AG04450 (cell line): ENCODE results near the gene CHN1. TPM values are rescaled to one million over a fixed set of nuclear protein-coding genes. Genes with fewer than 3 reads are reported as not detected.

Experiments
- CTCF ChIA-PET: fragments of 300-600, 350-600 bp; formaldehyde crosslinking; extraction: SDS; loops from one replicate; lab custom pipeline; 2022; ENCODE audit warnings: antibody characterized with exemption, inconsistent platforms; lab: Charles Lee
- POLR2A ChIA-PET: fragments of 350-600 bp; formaldehyde crosslinking; extraction: SDS; loops from one replicate; lab custom pipeline; 2021; ENCODE audit warnings: antibody characterized with exemption, inconsistent platforms; lab: Yijun Ruan, JAX
- DNase-seq: peaks from one replicate; pipeline ENCODE4 v3.0.0-alpha.2; 2011; ENCODE audit warnings: low read depth, low spot score
- H3K27ac ChIP-seq: one replicate; pipeline ENCODE4 v1.5.1; 2012; ENCODE audit warnings: low read depth, low read length, control low read depth
- H3K27me3 ChIP-seq: one replicate; pipeline ENCODE4 v1.6.0; 2012; ENCODE audit warnings: low read length; ENCODE audit not compliant: control insufficient read depth, insufficient read depth
- H3K4me3 ChIP-seq: 2 replicates; pipeline ENCODE4 v1.5.1; 2011; ENCODE audit warnings: mild to moderate bottlenecking, low read depth, low read length, control low read depth
- H3K9me3 ChIP-seq: 2 replicates; pipeline ENCODE4 v1.5.1; 2012; ENCODE audit warnings: low read length; ENCODE audit not compliant: control insufficient read depth, insufficient read depth
- CTCF ChIP-seq: IDR thresholded peaks from 2 replicates; pipeline ENCODE4 v1.5.1; 2011; ENCODE audit warnings: low read depth, low read length, control low read depth, inconsistent platforms
- polyA plus RNA-seq: library from polyadenylated mRNA; depleted of rRNA; stranded (reverse); fragments of >200 nt; gene quantifications from 2 replicates; pipeline ENCODE4 v1.2.3, GENCODE V29; 2011

The CHN1 gene
- polyA plus RNA-seq, 1 experiment, result 258 TPM

GRCh38 chr2:174824068-174824467 is 181.1 kb downstream of the CHN1 start:
- H3K27ac ChIP-seq, result no peak overlapping the region
- POLR2A ChIA-PET, result no interaction called here
- CTCF ChIA-PET, result interaction anchor here (0.7 to 1.2 kb wide), 4 partner anchors 28 to 161 kb away, joined by 3 to 4 read pairs (median 4); no protein-coding TSS in a partner anchor

GRCh38 chr2:174821628-174822027 is 183.6 kb downstream of the CHN1 start:
- Histone ChIP-seq H3K9me3 (no peaks in the 10 kb centered on the region), H3K4me3 (no peak overlapping the region), H3K27me3 (no peaks in the 10 kb centered on the region), H3K27ac (no peak overlapping the region)
- TF ChIP-seq CTCF, result no peak
- DNase-seq, result no peak
- CTCF ChIA-PET, result no interaction called here
- POLR2A ChIA-PET, result no interaction called here

More at GRCh38 chr2:174824068-174824467, 181.1 kb downstream of the CHN1 start:
- Histone ChIP-seq H3K27me3 (no peaks in the 10 kb centered on the region), H3K4me3 (no peak overlapping the region), H3K9me3 (no peaks in the 10 kb centered on the region)
- no peak for TF ChIP-seq CTCF
- DNase-seq, result no peak

- POLR2A ChIA-PET, result no interaction called here
- H3K27me3 ChIP-seq, result no peaks in the 10 kb centered on the region
- no peak overlapping the region for H3K4me3 ChIP-seq
- H3K9me3 ChIP-seq, result no peaks in the 10 kb centered on the region
- no peak overlapping the region for H3K27ac ChIP-seq
- CTCF ChIA-PET, result interaction anchor here (0.9 kb wide), 1 partner anchor 170 kb away, joined by 5 read pairs; no protein-coding TSS in a partner anchor
- DNase-seq, result no peak
- TF ChIP-seq CTCF, result no peak
Measured at GRCh38 chr2:174820361-174820760, 184.8 kb downstream of the CHN1 start.

GRCh38 chr2:174815526-174815925 is 189.7 kb downstream of the CHN1 start:
- H3K27ac ChIP-seq, result no peak overlapping the region
- TF ChIP-seq CTCF, result no peak
- ChIA-PET POLR2A (no interaction called here), CTCF (interaction anchor here (0.5 to 1.6 kb wide), 3 partner anchors 18 to 66 kb away, joined by 4 to 6 read pairs (median 6); no protein-coding TSS in a partner anchor)
- DNase-seq, result no peak
- H3K4me3 ChIP-seq, result no peak overlapping the region
- no peaks in the 10 kb centered on the region for H3K9me3 ChIP-seq
- H3K27me3 ChIP-seq, result no peaks in the 10 kb centered on the region

- no peak for DNase-seq
- no peak overlapping the region for H3K27ac ChIP-seq
- ChIA-PET CTCF (interaction anchor here (1.3 kb wide), 1 partner anchor 63 kb away, joined by 4 read pairs; no protein-coding TSS in a partner anchor), POLR2A (no interaction called here)
- H3K9me3 ChIP-seq, result no peaks in the 10 kb centered on the region
- H3K27me3 ChIP-seq, result no peaks in the 10 kb centered on the region
- H3K4me3 ChIP-seq, result no peak overlapping the region
- no peak for TF ChIP-seq CTCF
Measured at GRCh38 chr2:174812037-174812436, 193.1 kb downstream of the CHN1 start.
